SK-N-SH (cell line): ENCODE results near the gene DNAJC17. TPM values are rescaled to one million over a fixed set of nuclear protein-coding genes. Genes with fewer than 3 reads are reported as not detected.

Experiments
- CTCF ChIA-PET: fragments of 300-600, 350-600 bp; formaldehyde crosslinking; extraction: SDS; loops from one replicate; lab custom pipeline; 2021; lab: Yijun Ruan, JAX
- POLR2A ChIA-PET: fragments of 350-600 bp; sonication (Branson Sonifier 250); formaldehyde crosslinking; extraction: SDS; loops from one replicate; lab custom pipeline; 2020; ENCODE audit warnings: antibody characterized with exemption, inconsistent platforms; lab: Yijun Ruan, JAX
- DNase-seq: peaks from one replicate; pipeline ENCODE4 v3.0.0; 2012
- H2AFZ ChIP-seq: fragments of 200-600 bp; sonication (generic); 2 replicates; pipeline ENCODE4 v1.8.1; 2016; ENCODE audit warnings: antibody characterized with exemption, mild to moderate bottlenecking, low read depth
- H3F3A ChIP-seq: fragments of 200-600 bp; sonication (generic); replicated peaks from 2 replicates; pipeline ENCODE3; 2016; ENCODE audit warnings: antibody characterized with exemption, mild to moderate bottlenecking; ENCODE audit not compliant: insufficient read depth
- H3K27ac ChIP-seq, 2 experiments: fragments of 200-500 bp in 1 of 2; fragments of 200-600 bp in 1 of 2; sonication (Bioruptor generic) in 1 of 2; sonication (generic), shearing (Covaris generic) in 1 of 2; 2 replicates each; pipeline versions ENCODE4 v1.5.1 to v1.6.1; 2014 to 2016; ENCODE audit warnings: low read depth in 2 of 2, inconsistent platforms in 1 of 2, low read length in 1 of 2, mild to moderate bottlenecking in 1 of 2, mixed read lengths in 1 of 2
- H3K27me3 ChIP-seq: fragments of 200-600 bp; sonication (generic), shearing (Covaris generic); 2 replicates; pipeline ENCODE4 v1.6.1; 2016; ENCODE audit warnings: mixed run types; ENCODE audit not compliant: insufficient read depth
- H3K36me3 ChIP-seq, 2 experiments: fragments of 200-500 bp in 1 of 2; fragments of 200-600 bp in 1 of 2; sonication (Bioruptor generic) in 1 of 2; sonication (generic) in 1 of 2; replicated peaks in 1 of 2; 2 replicates each; pipeline versions ENCODE3 to v1.5.1; 2014 to 2016; ENCODE audit warnings: low read length in 1 of 2, mild to moderate bottlenecking in 1 of 2; ENCODE audit not compliant: insufficient read depth in 2 of 2, control insufficient read depth in 1 of 2
- H3K4me1 ChIP-seq, 2 experiments: fragments of 200-500 bp in 1 of 2; fragments of 200-600 bp in 1 of 2; sonication (Bioruptor generic) in 1 of 2; sonication (generic), shearing (Covaris generic) in 1 of 2; 2 replicates each; pipeline versions ENCODE4 v1.5.1 to v1.6.1; 2014 to 2016; ENCODE audit warnings: low read depth in 1 of 2, low read length in 1 of 2, mixed run types in 1 of 2; ENCODE audit not compliant: insufficient read depth in 2 of 2, control insufficient read depth in 1 of 2
- H3K4me2 ChIP-seq: fragments of 200-600 bp; sonication (generic), shearing (Covaris generic); 2 replicates; pipeline ENCODE4 v1.6.1; 2017; ENCODE audit warnings: mixed run types
- H3K4me3 ChIP-seq, 2 experiments: fragments of 200-500 bp in 1 of 2; fragments of 200-600 bp in 1 of 2; sonication (Bioruptor generic) in 1 of 2; sonication (generic), shearing (Covaris generic) in 1 of 2; 2 replicates each; pipeline versions ENCODE4 v1.5.1 to v1.8.1; 2014 to 2016; ENCODE audit warnings: low read depth in 2 of 2, inconsistent platforms in 1 of 2, low read length in 1 of 2, mild to moderate bottlenecking in 1 of 2, mixed read lengths in 1 of 2, moderate library complexity in 1 of 2
- H3K79me2 ChIP-seq: fragments of 200-600 bp; sonication (generic); 2 replicates; pipeline ENCODE4 v1.8.1; 2017; ENCODE audit warnings: mild to moderate bottlenecking; ENCODE audit not compliant: insufficient read depth
- H3K9ac ChIP-seq: fragments of 200-600 bp; sonication (generic); 2 replicates; pipeline ENCODE4 v1.6.1; 2017; ENCODE audit warnings: mixed run types
- H3K9me2 ChIP-seq: fragments of 200-600 bp; sonication (generic); 2 replicates; pipeline ENCODE4 v1.6.1; 2017; ENCODE audit warnings: mixed run types
- H3K9me3 ChIP-seq: fragments of 200-600 bp; sonication (generic); 2 replicates; pipeline ENCODE4 v1.6.1; 2017; ENCODE audit warnings: mixed run types, mild to moderate bottlenecking, moderate library complexity
- H4K20me1 ChIP-seq: fragments of 200-600 bp; sonication (generic); 2 replicates; pipeline ENCODE4 v1.6.1; 2017; ENCODE audit warnings: mild to moderate bottlenecking, mixed run types; ENCODE audit not compliant: insufficient read depth
- EP300 ChIP-seq, 2 experiments: IDR thresholded peaks; 2 replicates each; pipeline versions ENCODE4 v1.4.0 to v1.6.1; 2012; ENCODE audit warnings: borderline replicate concordance in 1 of 2, low read depth in 1 of 2, low read length in 1 of 2
- FOSL2 ChIP-seq: IDR thresholded peaks from 2 replicates; pipeline ENCODE4 v1.4.0; 2012; ENCODE audit warnings: low read depth, mild to moderate bottlenecking, moderate library complexity, borderline replicate concordance
- GABPA ChIP-seq: IDR thresholded peaks from 2 replicates; pipeline ENCODE4 v1.4.0; 2012; ENCODE audit warnings: low read depth, mild to moderate bottlenecking
- JUND ChIP-seq: IDR thresholded peaks from 2 replicates; pipeline ENCODE4 v1.4.0; 2012
- MEF2A ChIP-seq: IDR thresholded peaks from 2 replicates; pipeline ENCODE4 v1.4.0; 2012; ENCODE audit warnings: low read depth, borderline replicate concordance
- MXI1 ChIP-seq: IDR thresholded peaks from 2 replicates; pipeline ENCODE4 v1.6.1; 2012; ENCODE audit warnings: mild to moderate bottlenecking, low read depth, low read length, improper control_type of control experiment
- NRF1 ChIP-seq: IDR thresholded peaks from 2 replicates; pipeline ENCODE4 v1.6.1; 2012; ENCODE audit warnings: low read depth, mild to moderate bottlenecking, low read length
- POLR2AphosphoS5 ChIP-seq: IDR thresholded peaks from 2 replicates; pipeline ENCODE4 v1.6.1; 2012; ENCODE audit warnings: low read depth, low read length
- RAD21 ChIP-seq: IDR thresholded peaks from 2 replicates; pipeline ENCODE4 v1.6.1; 2012; ENCODE audit warnings: mild to moderate bottlenecking, low read length
- RCOR1 ChIP-seq: fragments of 150-350 bp; IDR thresholded peaks from 2 replicates; pipeline ENCODE4 v1.6.1; 2017; ENCODE audit warnings: antibody characterized with exemption, low read length
- SMC3 ChIP-seq: IDR thresholded peaks from 2 replicates; pipeline ENCODE4 v1.6.1; 2012; ENCODE audit warnings: low read depth, low read length, improper control_type of control experiment
- WGBS: methylation state at CpG from one replicate; pipeline ENCODE4 v1.1.6; 2017; ENCODE audit warnings: low lambda C conversion rate; 5-methylcytosine and 5-hydroxymethylcytosine counted together
- polyA plus RNA-seq, 3 experiments: library from polyadenylated mRNA; depleted of rRNA; stranded (reverse); fragments of >200 nt; gene quantifications; 2 replicates each; pipeline ENCODE4 v1.2.3, GENCODE V29; 2012
- TF ChIP-seq, protein P1 (sequence below): IDR thresholded peaks from 2 replicates; pipeline ENCODE4 v1.6.1; 2012; ENCODE audit warnings: mild to moderate bottlenecking, low read depth, low read length, moderate library complexity
- TF ChIP-seq, protein P2 (sequence below): fragments of 200-600 bp; sonication (generic); IDR thresholded peaks from 2 replicates; pipeline ENCODE4 v1.6.1; 2017; ENCODE audit warnings: antibody characterized with exemption, mild to moderate bottlenecking, moderate library complexity

Gene DNAJC17
- polyA plus RNA-seq, 1 of the 3 experiments (the other 2 are of a cell fraction), result 61.6 TPM

DNA sequence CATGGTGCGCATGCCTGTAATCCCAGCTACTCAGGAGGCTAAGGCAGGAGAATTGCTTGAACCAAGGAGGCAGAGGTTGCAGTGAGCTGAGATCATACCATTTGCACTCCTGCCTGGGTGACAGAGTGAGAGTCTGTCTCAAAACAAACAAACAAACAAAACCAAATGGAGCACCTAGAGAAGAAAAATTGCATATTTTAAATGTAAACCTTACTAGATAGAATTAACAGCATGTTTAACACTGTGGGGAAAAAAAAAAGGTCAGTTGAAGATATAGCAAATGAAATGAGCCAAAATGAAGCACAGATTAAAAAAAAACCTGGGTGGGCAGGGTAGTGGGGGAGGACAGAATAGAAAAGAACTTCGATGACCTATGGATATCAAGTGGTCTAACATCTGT, 13.9 kb upstream of the DNAJC17 start:
- H3K9me3 ChIP-seq, result no peaks in the 10 kb centered on the region
- POLR2A ChIA-PET, result no interaction called here

DNA sequence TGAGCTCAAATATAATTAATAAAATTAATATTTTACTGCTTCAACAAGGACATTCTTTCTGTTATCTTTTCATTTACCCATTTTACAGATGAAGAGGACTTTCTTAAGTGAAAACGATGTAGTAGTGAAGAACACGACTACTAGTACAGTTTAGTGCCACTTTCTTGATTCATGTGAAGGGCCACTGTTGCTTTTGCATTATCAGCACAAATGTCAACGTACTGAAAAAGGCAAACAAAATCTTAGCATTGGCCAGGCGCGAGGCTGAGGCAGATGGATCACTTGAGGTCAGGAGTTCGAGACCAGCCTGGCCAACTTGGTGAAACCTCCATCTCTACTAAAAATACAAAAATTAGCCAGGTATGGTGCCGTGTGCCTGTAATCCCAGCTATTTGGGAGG, 11.8 kb upstream of the DNAJC17 start:
- no peak overlapping the region for H3K4me3 ChIP-seq
- H3K36me3 ChIP-seq, result peaks cover 0 to 3% of the 10 kb centered on the region in 2 experiments
- no peaks in the 10 kb centered on the region for H3K9me3 ChIP-seq
- no peaks in the 10 kb centered on the region for H3F3A ChIP-seq
- H3K9ac ChIP-seq, result no peak overlapping the region
- peaks cover 0 to 5% of the 10 kb centered on the region in 2 experiments; a peak in 1 of 4 replicates for H3K4me1 ChIP-seq
- TF ChIP-seq FOSL2 (no peak), NRF1 (no peak), RAD21 (no peak), SMC3 (no peak), MEF2A (no peak), RCOR1 (no peak), JUND (no peak), EP300 (IDR thresholded peaks at IDR 0.05; ENCODE audit: borderline replicate concordance in 1 of 2, low read depth in 1 of 2, low read length in 1 of 2) (no peak)
- TF ChIP-seq, protein P1, sequence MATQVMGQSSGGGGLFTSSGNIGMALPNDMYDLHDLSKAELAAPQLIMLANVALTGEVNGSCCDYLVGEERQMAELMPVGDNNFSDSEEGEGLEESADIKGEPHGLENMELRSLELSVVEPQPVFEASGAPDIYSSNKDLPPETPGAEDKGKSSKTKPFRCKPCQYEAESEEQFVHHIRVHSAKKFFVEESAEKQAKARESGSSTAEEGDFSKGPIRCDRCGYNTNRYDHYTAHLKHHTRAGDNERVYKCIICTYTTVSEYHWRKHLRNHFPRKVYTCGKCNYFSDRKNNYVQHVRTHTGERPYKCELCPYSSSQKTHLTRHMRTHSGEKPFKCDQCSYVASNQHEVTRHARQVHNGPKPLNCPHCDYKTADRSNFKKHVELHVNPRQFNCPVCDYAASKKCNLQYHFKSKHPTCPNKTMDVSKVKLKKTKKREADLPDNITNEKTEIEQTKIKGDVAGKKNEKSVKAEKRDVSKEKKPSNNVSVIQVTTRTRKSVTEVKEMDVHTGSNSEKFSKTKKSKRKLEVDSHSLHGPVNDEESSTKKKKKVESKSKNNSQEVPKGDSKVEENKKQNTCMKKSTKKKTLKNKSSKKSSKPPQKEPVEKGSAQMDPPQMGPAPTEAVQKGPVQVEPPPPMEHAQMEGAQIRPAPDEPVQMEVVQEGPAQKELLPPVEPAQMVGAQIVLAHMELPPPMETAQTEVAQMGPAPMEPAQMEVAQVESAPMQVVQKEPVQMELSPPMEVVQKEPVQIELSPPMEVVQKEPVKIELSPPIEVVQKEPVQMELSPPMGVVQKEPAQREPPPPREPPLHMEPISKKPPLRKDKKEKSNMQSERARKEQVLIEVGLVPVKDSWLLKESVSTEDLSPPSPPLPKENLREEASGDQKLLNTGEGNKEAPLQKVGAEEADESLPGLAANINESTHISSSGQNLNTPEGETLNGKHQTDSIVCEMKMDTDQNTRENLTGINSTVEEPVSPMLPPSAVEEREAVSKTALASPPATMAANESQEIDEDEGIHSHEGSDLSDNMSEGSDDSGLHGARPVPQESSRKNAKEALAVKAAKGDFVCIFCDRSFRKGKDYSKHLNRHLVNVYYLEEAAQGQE, result no peak
- H3K27ac ChIP-seq, result no peak overlapping the region
- H3K27me3 ChIP-seq, result no peaks in the 10 kb centered on the region
- no peaks in the 10 kb centered on the region for H3K9me2 ChIP-seq
- no peak for DNase-seq
- H3K4me2 ChIP-seq, result no peak overlapping the region
- POLR2A ChIA-PET, result no interaction called here
- H4K20me1 ChIP-seq, result no peaks in the 10 kb centered on the region
- 48% methylated on average over 7 of the region's 7 CpGs for WGBS
- H3K79me2 ChIP-seq, result no peaks in the 10 kb centered on the region
- CTCF ChIA-PET, result interaction anchor here (0.9 to 1.9 kb wide), 2 partner anchors 36 to 40 kb away, joined by 3 to 6 read pairs; no protein-coding TSS in a partner anchor
- no peak overlapping the region for H2AFZ ChIP-seq

More for the DNA sequence above, 13.9 kb upstream of the DNAJC17 start:
- H3K4me2 ChIP-seq, result no peak overlapping the region
- DNase-seq, result no peak
- no peaks in the 10 kb centered on the region for H3K27me3 ChIP-seq
- H3K36me3 ChIP-seq, result no peaks in the 10 kb centered on the region
- H3F3A ChIP-seq, result no peaks in the 10 kb centered on the region
- H3K4me3 ChIP-seq, result no peak overlapping the region
- WGBS, result 72% methylated on average over 2 of the region's 2 CpGs
- H3K4me1 ChIP-seq, result no peaks in the 10 kb centered on the region; a peak in 1 of 4 replicates
- H3K9ac ChIP-seq, result no peak overlapping the region
- H2AFZ ChIP-seq, result no peak overlapping the region
- no peaks in the 10 kb centered on the region for H3K9me2 ChIP-seq
- no peak overlapping the region for H3K27ac ChIP-seq
- H4K20me1 ChIP-seq, result no peaks in the 10 kb centered on the region
- CTCF ChIA-PET, result no interaction called here
- no peaks in the 10 kb centered on the region for H3K79me2 ChIP-seq
- TF ChIP-seq GABPA (no peak), POLR2AphosphoS5 (no peak), MXI1 (no peak)
- TF ChIP-seq, protein P2, sequence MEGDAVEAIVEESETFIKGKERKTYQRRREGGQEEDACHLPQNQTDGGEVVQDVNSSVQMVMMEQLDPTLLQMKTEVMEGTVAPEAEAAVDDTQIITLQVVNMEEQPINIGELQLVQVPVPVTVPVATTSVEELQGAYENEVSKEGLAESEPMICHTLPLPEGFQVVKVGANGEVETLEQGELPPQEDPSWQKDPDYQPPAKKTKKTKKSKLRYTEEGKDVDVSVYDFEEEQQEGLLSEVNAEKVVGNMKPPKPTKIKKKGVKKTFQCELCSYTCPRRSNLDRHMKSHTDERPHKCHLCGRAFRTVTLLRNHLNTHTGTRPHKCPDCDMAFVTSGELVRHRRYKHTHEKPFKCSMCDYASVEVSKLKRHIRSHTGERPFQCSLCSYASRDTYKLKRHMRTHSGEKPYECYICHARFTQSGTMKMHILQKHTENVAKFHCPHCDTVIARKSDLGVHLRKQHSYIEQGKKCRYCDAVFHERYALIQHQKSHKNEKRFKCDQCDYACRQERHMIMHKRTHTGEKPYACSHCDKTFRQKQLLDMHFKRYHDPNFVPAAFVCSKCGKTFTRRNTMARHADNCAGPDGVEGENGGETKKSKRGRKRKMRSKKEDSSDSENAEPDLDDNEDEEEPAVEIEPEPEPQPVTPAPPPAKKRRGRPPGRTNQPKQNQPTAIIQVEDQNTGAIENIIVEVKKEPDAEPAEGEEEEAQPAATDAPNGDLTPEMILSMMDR, result no peak
